ENCODE measurements around the gene TFAP2A.

DNA sequence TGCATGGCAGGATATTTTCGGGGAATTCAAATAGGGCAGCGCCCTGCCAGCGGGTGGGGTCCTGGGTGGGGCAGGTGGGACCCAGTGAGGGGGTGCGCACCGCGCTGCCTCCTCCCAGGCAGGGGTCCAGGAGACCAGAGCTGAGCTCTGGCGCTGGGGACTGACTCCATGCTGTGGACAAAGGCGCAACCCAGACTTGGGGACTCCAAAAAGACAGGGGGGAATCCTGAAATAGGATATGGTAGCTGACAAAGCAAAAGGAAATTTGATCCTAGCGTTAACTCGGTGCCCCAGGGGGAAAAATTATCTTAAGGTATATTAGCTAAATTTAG is 23.6 kb downstream of the TFAP2A start:
- TF ChIP-seq POLR2A (IDR thresholded peaks at IDR 0.05) (no peak), POLR2AphosphoS5 (IDR thresholded peaks at IDR 0.05) (no peak)
- TF ChIP-seq, protein P1, sequence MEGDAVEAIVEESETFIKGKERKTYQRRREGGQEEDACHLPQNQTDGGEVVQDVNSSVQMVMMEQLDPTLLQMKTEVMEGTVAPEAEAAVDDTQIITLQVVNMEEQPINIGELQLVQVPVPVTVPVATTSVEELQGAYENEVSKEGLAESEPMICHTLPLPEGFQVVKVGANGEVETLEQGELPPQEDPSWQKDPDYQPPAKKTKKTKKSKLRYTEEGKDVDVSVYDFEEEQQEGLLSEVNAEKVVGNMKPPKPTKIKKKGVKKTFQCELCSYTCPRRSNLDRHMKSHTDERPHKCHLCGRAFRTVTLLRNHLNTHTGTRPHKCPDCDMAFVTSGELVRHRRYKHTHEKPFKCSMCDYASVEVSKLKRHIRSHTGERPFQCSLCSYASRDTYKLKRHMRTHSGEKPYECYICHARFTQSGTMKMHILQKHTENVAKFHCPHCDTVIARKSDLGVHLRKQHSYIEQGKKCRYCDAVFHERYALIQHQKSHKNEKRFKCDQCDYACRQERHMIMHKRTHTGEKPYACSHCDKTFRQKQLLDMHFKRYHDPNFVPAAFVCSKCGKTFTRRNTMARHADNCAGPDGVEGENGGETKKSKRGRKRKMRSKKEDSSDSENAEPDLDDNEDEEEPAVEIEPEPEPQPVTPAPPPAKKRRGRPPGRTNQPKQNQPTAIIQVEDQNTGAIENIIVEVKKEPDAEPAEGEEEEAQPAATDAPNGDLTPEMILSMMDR (IDR thresholded peaks at IDR 0.05 in 8 of 11, conservative IDR thresholded peaks at IDR 0.05 in 3 of 11): no peak

Data from spleen (tissue), 7 donors.